Pancreas (tissue), 10 donors: ENCODE results near the gene SELENOF. TPM values are rescaled to one million over a fixed set of nuclear protein-coding genes. Genes with fewer than 3 reads are reported as not detected.

ENCODE experiments used
- ATAC-seq, 4 donors: fragments of 200-7000 bp; cut with Tn5 transposase; one replicate each; pipeline versions ENCODE4 v1.8.0 to v1.9.1; 2020; ENCODE audit warnings: mild to moderate bottlenecking in 4 of 4, moderate library complexity in 4 of 4
- DNase-seq, 6 donors: peaks; one replicate each; pipeline ENCODE4 v3.0.0-alpha.2; 2020
- FAIRE-seq: peaks from 2 replicates; lab custom pipeline; 2012; peaks lifted over from hg19 to GRCh38; lab: Jason Lieb, UNC
- H3K27ac ChIP-seq, 4 donors: fragments of 200-600 bp; sonication (generic); 1 replicate in 3 of 4; 2 replicates in 1 of 4; pipeline versions ENCODE4 v1.5.0 to v1.8.0; 2020
- H3K27me3 ChIP-seq, 4 donors: fragments of 200-600 bp; one replicate each; pipeline ENCODE4 v1.8.0; 2021
- H3K36me3 ChIP-seq, 3 donors: fragments of 200-600 bp; sonication (generic) in 1 of 3; one replicate each; pipeline versions ENCODE4 v1.5.0 to v1.8.0; 2020 to 2021
- H3K4me1 ChIP-seq, 3 donors: fragments of 200-600 bp; one replicate each; pipeline ENCODE4 v1.8.0; 2021
- H3K4me3 ChIP-seq, 4 donors: fragments of 200-600 bp; sonication (generic) in 2 of 4; one replicate each; pipeline versions ENCODE4 v1.5.0 to v1.8.0; 2020 to 2021
- H3K9me3 ChIP-seq, 4 donors: fragments of 200-600 bp; one replicate each; pipeline ENCODE4 v1.8.0; 2021
- CTCF ChIP-seq, 4 donors: fragments of 200-600 bp; sonication (generic) in 3 of 4; IDR thresholded peaks; one replicate each; pipeline versions ENCODE4 v1.5.0 to v1.8.0; 2021; ENCODE audit warnings: antibody characterized with exemption in 4 of 4
- WGBS, 2 donors: extraction: QIAGEN DNeasy Blood & Tissue Kit; methylation state at CpG; one replicate each; pipeline ENCODE4 v1.1.7; 2013; 5-methylcytosine and 5-hydroxymethylcytosine counted together
- intact Hi-C, 3 donors: fragments of 100-400 bp; cut with DNase I; formaldehyde crosslinking; loops; one replicate each; pipeline versions ENCODE4 v1.11.1 to v1.14.2; 2022
- polyA plus RNA-seq, 2 donors: library from polyadenylated mRNA; stranded (reverse); fragments of 200-250 nt; gene quantifications; one replicate each; pipeline ENCODE4 v1.2.3, GENCODE V29; 2013
- total RNA-seq, 6 donors: library from RNA; stranded (reverse); fragmentation: NEBNext Ultra II Directional in 4 of 6; extraction: Animal tissue kit (Norgen Biotek cat#: 25700) in 4 of 6; gene quantifications; one replicate each; pipeline versions ENCODE4 v1.2.1 to v1.2.4, GENCODE V29; 2021 to 2023
- donor health status: healthy with polysubstance abuse.
- donor health status: DM: no; HTN: no; CAD: no; lungs with moderate emphysema.
- donor health status: DM: no; HTN: no; CAD: no.
- donor health status: control.
- donor health status: control.
- donor health status: Bipolar disorder and iron deficiency.
- donor health status: DM: yes; HTN: yes; CAD: no.
- donor health status: DM: no; HTN: no; CAD: no.
- donor health status: DM: no; HTN: no; CAD: no.
- donor health status: DM: yes; HTN: yes; CAD: no.

SELENOF gene
- total and polyA plus RNA-seq, 8 donors: 28.9 to 98.5 (median 80.1) TPM

- Histone ChIP-seq H3K4me1 (peaks cover 12 to 31% (median 12%) of the 10 kb centered on the region in 3 donors), H3K36me3 (no peaks in the 10 kb centered on the region), H3K27me3 (no peaks in the 10 kb centered on the region), H3K4me3 (peak overlapping the region; percentile 68 to 86 (median 76)), H3K9me3 (no peaks in the 10 kb centered on the region), H3K27ac (peak overlapping the region; percentile 50 to 83 (median 78))
- intact Hi-C loops: no loop called here
- FAIRE-seq (no peak), ATAC-seq (peak; percentile 32 to 60 (median 42)), DNase-seq (peak in 5 of 6 donors; percentile 42 to 70 (median 49))
- no peak for TF ChIP-seq CTCF (IDR thresholded peaks at IDR 0.05)
- WGBS, 2 donors: 0% methylated on average over 43 of the region's 43 CpGs
These were observed 1.2 kb upstream of the SELENOF start for GRCh38 chr1:86914998-86915736.

- ATAC-seq (peak; percentile 33 to 53 (median 46)), DNase-seq (peak in 1 of 6 donors; percentile 71), FAIRE-seq (no peak)
- H3K36me3 ChIP-seq: no peaks in the 10 kb centered on the region
- WGBS, 2 donors: 1% methylated on average over 9 to 45 of the region's 45 CpGs
- no peaks in the 10 kb centered on the region for H3K9me3 ChIP-seq
- no peaks in the 10 kb centered on the region for H3K27me3 ChIP-seq
- peak within 1 kb of the TSS; percentile 83 to 97 (median 89) for H3K27ac ChIP-seq
- peak within 1 kb of the TSS; percentile 73 to 86 (median 78) for H3K4me3 ChIP-seq
- TF ChIP-seq CTCF (IDR thresholded peaks at IDR 0.05): no peak
- intact Hi-C loops: no loop called here
- peaks cover 12 to 31% (median 12%) of the 10 kb centered on the region in 3 donors for H3K4me1 ChIP-seq
These were observed 673 bp upstream of the SELENOF start, which contains the start of gene HS2ST1 for GRCh38 chr1:86914601-86914997. TSS of gene HS2ST1 (plus strand) at chr1:86914635.

GRCh38 chr1:86913399-86913895 is 479 bp downstream of the SELENOF start:
- 0% methylated on average over 17 of the region's 17 CpGs for WGBS, 2 donors
- no peaks in the 10 kb centered on the region for H3K9me3 ChIP-seq
- ATAC-seq: peak in 1 of 4 donors; percentile 7
- no peak for TF ChIP-seq CTCF (IDR thresholded peaks at IDR 0.05)
- H3K4me3 ChIP-seq: peak overlapping the region; percentile 73 to 86 (median 76)
- FAIRE-seq: no peak
- H3K27me3 ChIP-seq: no peaks in the 10 kb centered on the region
- intact Hi-C loops: no loop called here
- no peaks in the 10 kb centered on the region for H3K36me3 ChIP-seq
- peak overlapping the region; percentile 83 to 97 (median 89) for H3K27ac ChIP-seq
- peak in 1 of 6 donors; percentile 32 for DNase-seq
- H3K4me1 ChIP-seq: peaks cover 12 to 33% (median 12%) of the 10 kb centered on the region in 3 donors

GRCh38 chr1:86912281-86912900 is 1.5 kb downstream of the SELENOF start:
- FAIRE-seq (no peak), ATAC-seq (no peak), DNase-seq (no peak)
- WGBS, 2 donors: 35 to 37% methylated on average over 6 of the region's 6 CpGs
- H3K27me3 ChIP-seq: no peaks in the 10 kb centered on the region
- H3K36me3 ChIP-seq: no peaks in the 10 kb centered on the region
- peak overlapping the region in 3 of 4 donors; percentile 73 to 86 (median 75) for H3K4me3 ChIP-seq
- H3K27ac ChIP-seq: no peak overlapping the region
- H3K4me1 ChIP-seq: peaks cover 12 to 33% (median 12%) of the 10 kb centered on the region in 3 donors
- intact Hi-C loops: no loop called here
- H3K9me3 ChIP-seq: no peaks in the 10 kb centered on the region
- no peak for TF ChIP-seq CTCF (IDR thresholded peaks at IDR 0.05)
